ENCODE measurements around the gene UBC. TPM values are rescaled to one million over a fixed set of nuclear protein-coding genes. Genes with fewer than 3 reads are reported as not detected.

UBC gene
- total and polyA plus RNA-seq, 9 of the 15 experiments (the other 6 are each of a cell fraction or from before 2014, with no cell fraction given), result 533 to 1,153 (median 813) TPM

GRCh38 chr12:124869059-124869665, 45.3 kb downstream of the UBC start (continued):
- TF ChIP-seq TSHZ1 (CRISPR knock-in tag; IDR thresholded peaks at IDR 0.05) (no peak), RBFOX2 (IDR thresholded peaks at IDR 0.05; ENCODE audit: low read depth, low read length) (peak; percentile 83), BRF1 (IDR thresholded peaks at IDR 0.05; ENCODE audit: borderline replicate concordance, extremely low read depth, insufficient read length) (no peak), TOE1 (IDR thresholded peaks at IDR 0.05; ENCODE audit: borderline replicate concordance) (peak; percentile 81), TOE1 (CRISPR knock-in tag; IDR thresholded peaks at IDR 0.05; ENCODE audit: borderline replicate concordance, low read depth) (no peak), ZNF280B (CRISPR knock-in tag; IDR thresholded peaks at IDR 0.05) (no peak), STAT5A (IDR thresholded peaks at IDR 0.05; ENCODE audit: borderline replicate concordance, low read length) (no peak), POLR2AphosphoS5 (IDR thresholded peaks at IDR 0.05; ENCODE audit: control insufficient read depth, insufficient read depth, low read depth, low read length) (no peak), CUX1 (CRISPR knock-in tag; IDR thresholded peaks at IDR 0.05) (no peak), ZNF274 (IDR thresholded peaks at IDR 0.05; ENCODE audit: borderline replicate concordance, low read depth, low read length) (no peak), TRIM24 (IDR thresholded peaks at IDR 0.05) (peak in 1 of 2 experiments; percentile 33; a peak in 1 of 4 replicates), HNRNPL (IDR thresholded peaks at IDR 0.05; ENCODE audit: low read depth, low read length) (no peak), DACH1 (IDR thresholded peaks at IDR 0.05; ENCODE audit: partially characterized antibody) (peak; percentile 4), NR0B1 (IDR thresholded peaks at IDR 0.05; ENCODE audit: partially characterized antibody) (no peak), SIN3B (IDR thresholded peaks at IDR 0.05; ENCODE audit: low read depth) (no peak), NFXL1 (CRISPR knock-in tag; IDR thresholded peaks at IDR 0.05) (no peak), ZEB2 (IDR thresholded peaks at IDR 0.05) (no peak)

Measured in K562 (cell line).